GM18526 (cell line): Measurements from ENCODE around the gene ACOT8.

Experiments used
- POLR2A ChIP-seq: IDR thresholded peaks from 3 replicates; pipeline ENCODE4 v1.6.1; 2011; ENCODE audit not compliant: insufficient read length; ENCODE audit errors: extremely low read depth

Gene ACOT8

DNA sequence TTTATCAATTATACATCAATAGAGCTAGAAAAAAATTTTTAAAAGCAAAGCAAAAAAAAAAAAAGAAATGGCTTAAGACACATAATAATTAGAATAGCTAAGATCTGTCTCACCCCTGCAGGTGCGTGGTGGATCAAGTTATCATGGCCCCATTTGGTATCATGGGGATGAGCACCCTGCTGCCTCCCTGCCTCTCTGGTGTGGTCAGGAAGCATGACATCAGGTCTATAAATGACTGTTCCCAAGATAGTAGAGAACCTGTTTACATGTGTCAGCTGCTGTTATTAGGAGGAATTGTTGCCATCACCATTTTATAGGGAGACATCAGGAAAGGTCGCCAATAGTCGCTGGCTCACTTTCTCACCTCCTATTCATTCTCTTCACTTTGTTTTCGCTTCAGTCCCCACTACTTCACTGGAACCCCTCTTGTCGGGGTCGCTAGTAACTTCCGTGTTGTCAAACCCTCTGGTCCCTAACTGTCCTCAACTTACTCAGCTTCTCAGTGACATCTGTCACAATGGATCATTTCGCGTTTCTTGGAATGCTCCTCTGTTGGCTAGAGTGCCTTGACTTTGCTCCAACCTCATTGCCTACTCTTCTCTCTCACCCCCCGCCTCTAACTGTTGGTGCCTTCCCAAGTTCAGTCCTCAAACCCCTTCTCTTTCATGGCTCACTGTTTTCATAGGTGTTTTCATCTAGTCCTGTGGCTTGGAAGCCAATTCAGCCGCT lies 60.7 kb downstream of the ACOT8 start:
- TF ChIP-seq POLR2A = no peak

DNA sequence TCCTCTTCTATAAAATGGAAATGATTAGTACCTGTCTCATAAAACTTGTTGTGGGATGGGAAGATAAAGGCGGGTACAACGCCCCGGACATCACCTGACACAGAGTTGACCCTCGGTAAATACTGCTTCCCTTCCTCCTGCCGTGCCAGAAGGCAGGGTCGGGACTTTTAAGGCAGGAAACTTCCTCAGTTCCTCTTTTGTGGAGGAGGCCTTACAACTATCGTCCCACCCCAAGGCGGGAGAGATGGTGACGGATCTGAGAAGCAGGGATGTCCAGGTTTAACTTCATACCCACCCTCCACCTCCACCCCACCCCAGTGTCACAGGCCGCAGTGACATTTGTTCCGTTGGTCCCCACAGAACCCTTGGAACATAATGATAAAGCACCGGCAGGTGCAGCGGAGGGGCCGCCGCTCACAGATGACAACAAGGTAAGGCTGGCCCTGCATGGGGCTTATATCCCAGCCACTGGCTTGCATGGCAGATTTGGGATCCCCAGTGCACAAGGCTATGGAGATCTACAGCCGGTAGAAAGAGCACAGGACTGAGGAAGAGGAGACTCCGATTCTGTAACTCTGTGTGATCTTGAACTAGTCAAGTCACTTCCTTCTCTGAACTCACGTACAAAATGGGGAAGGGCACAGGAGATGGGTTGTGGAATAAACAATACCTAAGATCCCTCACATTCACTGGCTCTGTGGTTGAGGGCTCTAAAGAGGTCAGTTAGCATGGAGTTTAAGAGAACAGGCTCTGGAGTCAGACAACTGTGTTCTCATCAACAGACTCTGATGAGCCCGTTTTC lies 64.7 kb downstream of the ACOT8 start:
- TF ChIP-seq POLR2A = no peak
